C4-2B (cell line): ENCODE data around the gene TJP3.

Experiments used
- H3K27ac ChIP-seq: fragments of 450-650 bp; 2 replicates; pipeline ENCODE4 v1.5.1; 2017
- ZFX ChIP-seq: fragments of 450-650 bp; IDR thresholded peaks from 2 replicates; pipeline ENCODE4 v1.6.1; 2017
- TF ChIP-seq, protein P1 (sequence below): fragments of 450-650 bp; conservative IDR thresholded peaks from 2 replicates; pipeline ENCODE4 v1.5.1; 2017; ENCODE audit warnings: mild to moderate bottlenecking

Gene TJP3

DNA sequence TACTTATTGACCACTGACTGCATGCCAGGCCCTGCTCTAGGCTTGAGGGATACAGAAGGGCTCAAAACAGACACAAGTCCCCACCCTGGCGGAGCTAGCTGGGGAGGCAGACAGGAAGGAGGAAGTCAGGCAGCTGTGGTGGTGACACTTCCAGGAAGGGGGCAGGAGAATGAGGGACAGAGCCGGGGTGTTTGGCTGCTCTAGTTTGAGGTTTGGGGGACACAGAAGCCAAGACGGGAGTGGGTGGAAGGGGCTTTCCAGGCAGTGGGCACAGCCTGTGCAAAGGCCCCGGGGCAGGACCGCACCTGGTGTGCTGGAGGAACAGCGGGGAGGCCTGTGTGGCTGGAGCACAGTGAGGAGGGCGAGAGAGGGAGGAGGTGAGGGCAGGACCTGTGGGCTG is 58.3 kb downstream of the TJP3 start:
- TF ChIP-seq, protein P1, sequence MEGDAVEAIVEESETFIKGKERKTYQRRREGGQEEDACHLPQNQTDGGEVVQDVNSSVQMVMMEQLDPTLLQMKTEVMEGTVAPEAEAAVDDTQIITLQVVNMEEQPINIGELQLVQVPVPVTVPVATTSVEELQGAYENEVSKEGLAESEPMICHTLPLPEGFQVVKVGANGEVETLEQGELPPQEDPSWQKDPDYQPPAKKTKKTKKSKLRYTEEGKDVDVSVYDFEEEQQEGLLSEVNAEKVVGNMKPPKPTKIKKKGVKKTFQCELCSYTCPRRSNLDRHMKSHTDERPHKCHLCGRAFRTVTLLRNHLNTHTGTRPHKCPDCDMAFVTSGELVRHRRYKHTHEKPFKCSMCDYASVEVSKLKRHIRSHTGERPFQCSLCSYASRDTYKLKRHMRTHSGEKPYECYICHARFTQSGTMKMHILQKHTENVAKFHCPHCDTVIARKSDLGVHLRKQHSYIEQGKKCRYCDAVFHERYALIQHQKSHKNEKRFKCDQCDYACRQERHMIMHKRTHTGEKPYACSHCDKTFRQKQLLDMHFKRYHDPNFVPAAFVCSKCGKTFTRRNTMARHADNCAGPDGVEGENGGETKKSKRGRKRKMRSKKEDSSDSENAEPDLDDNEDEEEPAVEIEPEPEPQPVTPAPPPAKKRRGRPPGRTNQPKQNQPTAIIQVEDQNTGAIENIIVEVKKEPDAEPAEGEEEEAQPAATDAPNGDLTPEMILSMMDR = no peak
- TF ChIP-seq ZFX = no peak
- no peak overlapping the region for H3K27ac ChIP-seq

DNA sequence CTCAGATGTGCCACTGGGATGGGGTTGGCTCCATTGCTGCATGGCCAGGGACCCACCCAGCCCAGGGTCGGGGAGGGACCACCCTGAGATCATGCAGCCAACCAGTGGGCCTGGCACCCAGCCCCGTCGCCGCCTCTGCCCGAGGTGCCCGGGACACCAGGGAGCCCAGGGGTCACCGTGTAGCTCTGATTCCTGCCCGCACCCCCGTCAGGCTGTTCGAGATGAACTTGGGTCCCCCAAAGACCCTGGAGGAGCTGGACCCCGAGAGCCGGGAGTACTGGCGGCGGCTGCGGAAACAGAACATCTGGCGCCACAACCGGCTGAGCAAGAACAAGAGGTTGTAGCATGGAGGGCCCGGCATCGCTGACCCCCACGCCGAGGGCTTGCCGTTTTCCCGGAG is 58.9 kb downstream of the TJP3 start:
- H3K27ac ChIP-seq = no peak overlapping the region
- no peak for TF ChIP-seq ZFX
- TF ChIP-seq, protein P1 = no peak

DNA sequence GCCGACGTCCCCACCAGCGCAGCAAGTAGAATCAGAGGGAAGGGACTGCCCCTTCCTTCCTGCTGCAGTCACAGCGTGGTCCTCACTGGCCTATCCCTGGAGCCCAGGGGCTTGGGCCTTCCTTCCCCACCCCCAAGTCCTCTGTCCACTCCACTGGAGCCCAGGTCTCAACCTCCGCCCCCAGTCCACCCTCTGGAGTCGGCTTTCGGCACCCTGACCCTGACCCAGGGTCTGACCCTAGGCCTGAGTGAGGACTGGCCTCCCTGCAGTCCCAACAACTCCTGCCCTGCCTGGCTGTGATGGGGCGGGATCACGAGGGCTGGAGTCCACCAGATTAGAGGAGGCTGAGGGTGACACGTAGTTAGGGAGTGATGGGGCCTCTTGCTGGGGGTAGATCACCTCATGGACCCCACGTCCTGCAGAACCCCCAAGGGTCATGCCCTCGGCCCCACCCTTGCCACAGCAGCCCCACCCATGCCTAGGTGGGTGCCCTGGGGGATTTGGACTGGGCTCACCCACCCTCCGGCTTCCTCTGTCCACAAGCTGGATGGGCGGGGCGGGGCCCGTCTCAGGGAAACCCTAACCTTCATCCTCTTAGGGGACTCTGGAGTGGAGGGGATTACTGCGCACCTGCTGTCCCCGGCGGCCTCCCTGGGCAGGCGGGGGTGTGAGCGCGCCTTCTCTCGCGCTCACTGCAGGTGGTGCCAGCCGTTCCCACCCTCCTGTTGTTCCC is 60.0 kb downstream of the TJP3 start:
- TF ChIP-seq, protein P1 = no peak
- TF ChIP-seq ZFX = no peak
- H3K27ac ChIP-seq = no peak overlapping the region

DNA sequence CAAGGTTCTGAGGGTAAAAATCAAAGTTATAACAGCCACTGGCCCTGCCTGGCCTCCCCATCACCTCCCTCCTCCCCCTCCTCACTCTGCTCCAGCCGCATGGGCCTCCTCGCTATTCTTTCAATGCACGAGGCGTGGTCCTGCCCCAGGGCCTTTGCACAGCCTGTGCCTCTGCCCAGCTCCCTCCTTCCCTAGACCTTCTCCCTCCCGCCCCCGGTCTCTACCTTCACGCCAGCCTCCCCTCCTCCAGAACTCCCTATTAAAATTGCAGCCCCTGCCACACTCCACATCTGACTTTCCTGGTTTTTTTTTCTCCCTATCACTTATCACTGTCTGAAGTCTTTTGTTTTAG is 60.5 kb downstream of the TJP3 start:
- TF ChIP-seq ZFX = no peak
- TF ChIP-seq, protein P1 = no peak
- no peak overlapping the region for H3K27ac ChIP-seq

DNA sequence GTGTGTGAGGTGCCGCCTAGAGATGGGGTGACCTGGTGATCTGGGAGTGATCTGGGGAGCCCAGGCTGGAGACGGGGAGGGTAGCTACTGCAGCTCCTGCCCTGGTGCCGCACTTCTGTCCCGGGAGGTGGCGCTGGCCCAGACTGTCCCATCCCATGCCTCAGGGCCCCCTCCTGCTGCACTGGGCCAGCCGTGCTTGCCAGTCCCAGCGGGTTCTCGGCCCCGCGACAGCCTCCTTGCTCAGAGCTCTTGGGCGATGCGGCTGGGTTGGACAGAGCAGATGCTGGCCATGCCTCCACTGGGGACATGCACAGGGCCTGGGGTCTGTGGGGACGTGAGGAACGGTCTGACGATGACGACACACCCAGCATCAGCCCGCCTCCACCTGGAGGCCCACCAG is 61.3 kb downstream of the TJP3 start:
- no peak for TF ChIP-seq ZFX
- TF ChIP-seq, protein P1 = no peak
- no peak overlapping the region for H3K27ac ChIP-seq

DNA sequence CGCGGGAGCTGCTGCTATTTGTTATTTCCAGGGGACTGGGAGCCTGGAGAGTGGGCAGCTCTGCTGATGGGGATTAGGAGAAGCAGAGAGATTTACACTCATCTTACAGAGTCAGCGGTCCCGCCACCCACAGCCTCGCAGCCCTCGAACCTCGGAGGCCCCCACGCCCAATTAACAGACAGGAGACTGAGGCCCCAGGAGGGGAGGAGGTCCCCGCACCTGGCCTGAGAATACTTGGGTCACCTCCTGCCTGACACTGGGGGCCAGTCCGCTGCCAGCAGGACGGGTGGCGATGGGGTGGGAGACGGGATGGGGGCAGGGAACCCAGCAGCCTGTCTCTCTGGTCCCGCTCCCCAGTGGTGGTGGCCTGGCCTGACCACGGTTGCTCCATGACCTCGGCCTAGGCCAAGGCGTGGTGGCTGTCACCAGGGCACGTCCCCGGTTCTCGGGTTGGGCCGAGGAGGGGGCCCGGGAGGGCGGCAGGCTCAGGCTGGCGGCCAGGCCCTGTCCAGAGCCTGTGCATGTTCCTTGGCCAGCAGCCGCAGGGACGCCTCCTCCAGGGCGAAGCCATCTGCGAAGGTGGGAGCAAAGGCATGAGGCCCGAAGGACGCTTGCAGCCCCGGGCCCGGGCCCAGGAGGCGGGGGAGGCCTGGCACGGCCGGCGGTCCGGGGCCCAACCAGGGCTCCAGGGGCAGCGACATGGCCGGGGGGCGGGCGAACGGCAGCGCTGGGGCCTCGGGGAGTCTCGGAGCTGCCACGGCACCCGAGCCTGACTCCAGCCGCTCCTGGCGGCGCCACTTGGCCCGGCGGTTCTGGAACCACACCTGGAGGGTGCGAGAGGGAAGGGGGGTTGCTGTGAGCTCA is 62.2 kb downstream of the TJP3 start:
- no peak overlapping the region for H3K27ac ChIP-seq
- TF ChIP-seq, protein P1 = no peak
- TF ChIP-seq ZFX = no peak
